ENCODE results near the gene SSR4. TPM values are rescaled to one million over a fixed set of nuclear protein-coding genes. Genes with fewer than 3 reads are reported as not detected.

The SSR4 gene
- total and polyA plus RNA-seq, 10 of the 15 experiments (the other 5 are each of a cell fraction or from before 2014, with no cell fraction given) = 151 to 521 (median 310) TPM

DNA sequence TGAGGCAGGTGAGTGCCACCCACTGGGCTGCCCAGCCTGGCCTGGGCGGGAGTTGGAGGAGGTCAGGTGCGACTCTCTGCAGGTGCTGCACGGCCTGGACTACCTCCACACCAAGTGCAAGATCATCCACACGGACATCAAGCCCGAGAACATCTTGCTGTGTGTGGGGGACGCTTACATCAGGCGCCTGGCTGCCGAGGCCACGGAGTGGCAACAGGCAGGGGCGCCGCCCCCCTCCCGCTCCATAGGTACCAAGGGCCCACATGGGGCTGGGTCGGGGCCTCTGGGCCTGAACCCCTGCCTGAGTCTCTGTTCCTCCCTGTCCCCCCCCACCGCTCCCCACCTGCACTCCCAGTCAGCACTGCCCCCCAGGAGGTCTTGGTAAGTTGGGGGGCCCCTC lies 11.6 kb upstream of the SSR4 start:
- no peaks in the 10 kb centered on the region for H3K4me1 ChIP-seq (ENCODE audit: control insufficient read depth, insufficient read depth, low read length)
- in situ Hi-C loops (cut with MboI) (loop anchor here (10.0 kb wide), 1 partner anchor 48 kb away; no protein-coding TSS in a partner anchor), intact Hi-C loops (cut with micrococcal nuclease; ENCODE audit: unreplicated experiment) (no loop called here)
- no peaks in the 10 kb centered on the region; the same call in 2 of the 3 replicates for H3K9me3 ChIP-seq (replicated peaks; ENCODE audit: control insufficient read depth, insufficient read depth, low read length)
- no peaks in the 10 kb centered on the region for H4K20me1 ChIP-seq (ENCODE audit: control insufficient read depth, insufficient read depth)
- H3K79me2 ChIP-seq (ENCODE audit: control insufficient read depth, insufficient read depth, low read length) = no peaks in the 10 kb centered on the region
- no peak overlapping the region for H3K4me3 ChIP-seq
- ChIA-PET POLR2A (no interaction called here), CTCF (no interaction called here), SMC1A (ENCODE audit: uncharacterized antibody, unreplicated experiment) (no interaction called here), RAD21 (ENCODE audit: unreplicated experiment) (no interaction called here)
- H3K4me2 ChIP-seq (ENCODE audit: control insufficient read depth, insufficient read depth) = no peak overlapping the region
- peaks cover 0 to 3% of the 10 kb centered on the region in 2 experiments; a peak in 2 of 4 replicates for H3K36me3 ChIP-seq (ENCODE audit: control insufficient read depth in 2 of 2, insufficient read depth in 2 of 2, low read length in 1 of 2)
- no peak overlapping the region for H3K9ac ChIP-seq (ENCODE audit: control insufficient read depth, insufficient read depth, low read length)
- no TSS peak for BruUV-seq (replicated peaks)
- no peak for DNase-seq (ENCODE audit: low read depth, low spot score)
- TF ChIP-seq POLR2A (IDR thresholded peaks at IDR 0.05; ENCODE audit: low read depth, low read length) = 0 out of 2 replicates have a peak, but pooled peaks have one; percentile 24
- no peak for TF ChIP-seq BCL11A (IDR thresholded peaks at IDR 0.05; ENCODE audit: low read depth, low read length)
- TF ChIP-seq, protein P1, sequence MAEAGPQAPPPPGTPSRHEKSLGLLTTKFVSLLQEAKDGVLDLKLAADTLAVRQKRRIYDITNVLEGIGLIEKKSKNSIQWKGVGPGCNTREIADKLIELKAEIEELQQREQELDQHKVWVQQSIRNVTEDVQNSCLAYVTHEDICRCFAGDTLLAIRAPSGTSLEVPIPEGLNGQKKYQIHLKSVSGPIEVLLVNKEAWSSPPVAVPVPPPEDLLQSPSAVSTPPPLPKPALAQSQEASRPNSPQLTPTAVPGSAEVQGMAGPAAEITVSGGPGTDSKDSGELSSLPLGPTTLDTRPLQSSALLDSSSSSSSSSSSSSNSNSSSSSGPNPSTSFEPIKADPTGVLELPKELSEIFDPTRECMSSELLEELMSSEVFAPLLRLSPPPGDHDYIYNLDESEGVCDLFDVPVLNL (IDR thresholded peaks at IDR 0.05; ENCODE audit: low read depth, low read length) = no peak
- no peak for TF ChIP-seq HSF1 (IDR thresholded peaks at IDR 0.05; ENCODE audit: low read depth, low read length)
- TF ChIP-seq KLF5 (IDR thresholded peaks at IDR 0.05; ENCODE audit: partially characterized antibody) = no peak
- TF ChIP-seq TCF7 (IDR thresholded peaks at IDR 0.05; ENCODE audit: borderline replicate concordance) = no peak
- H2AFZ ChIP-seq (ENCODE audit: control insufficient read depth, low read depth, low read length) = no peak overlapping the region
- ATAC-seq = no peak
- H3K27ac ChIP-seq (ENCODE audit: control insufficient read depth, insufficient read depth) = no peak overlapping the region
- WGBS (ENCODE audit: insufficient coverage, insufficient replicate concordance, low lambda C conversion rate, missing lambda C conversion rate) = 80% methylated on average over 13 of the region's 14 CpGs
- FAIRE-seq = no peak
- H3K27me3 ChIP-seq (replicated peaks in 1 of 2; ENCODE audit: control insufficient read depth in 2 of 2, insufficient read depth in 2 of 2, low read length in 1 of 2) = no peaks in the 10 kb centered on the region

All from GM12878 (cell line).